Breast epithelium (tissue), 3 donors: ENCODE results near the gene ECD.

Experiments used
- POLR2A ChIP-seq: fragments of 450-650 bp; IDR thresholded peaks from one replicate; pipeline ENCODE4 v1.6.1; 2016; ENCODE audit warnings: antibody characterized with exemption, mild to moderate bottlenecking, moderate library complexity
- POLR2AphosphoS5 ChIP-seq, 3 donors: sonication (generic); formaldehyde crosslinking; IDR thresholded peaks; one replicate each; pipeline ENCODE4 v1.6.1; 2017; ENCODE audit warnings: antibody characterized with exemption in 3 of 3

DNA sequence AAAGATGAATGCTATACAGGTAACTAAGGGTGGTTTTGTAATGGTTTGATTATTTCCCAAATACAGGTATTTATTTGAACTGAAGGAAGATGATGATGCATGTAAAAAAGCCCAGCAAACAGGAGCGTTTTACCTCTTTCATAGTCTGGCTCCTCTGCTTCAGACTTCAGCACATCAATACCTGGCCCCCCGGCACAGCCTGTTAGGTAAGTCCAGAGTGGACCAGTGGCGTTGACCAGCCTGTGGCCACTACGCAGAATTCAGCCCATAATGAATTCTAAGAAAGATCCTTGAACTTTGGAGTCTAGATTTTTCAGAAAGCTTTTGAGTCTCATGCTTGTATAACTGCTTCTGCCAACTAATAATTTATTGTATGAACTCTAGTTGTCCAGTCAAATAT is 47.9 kb downstream of the ECD start:
- TF ChIP-seq POLR2AphosphoS5 (IDR thresholded peaks at IDR 0.05) = no peak
- no peak for TF ChIP-seq POLR2A
